ENCODE results near the gene PLD1. TPM values are rescaled to one million over a fixed set of nuclear protein-coding genes. Genes with fewer than 3 reads are reported as not detected.

Gene PLD1
- total and polyA plus RNA-seq, 4 donors, result 4.9 to 31.5 (median 18.6) TPM

- no peak for DNase-seq (ENCODE audit: low spot score)
- TF ChIP-seq FOXA1 (IDR thresholded peaks at IDR 0.05) (no peak), REST (IDR thresholded peaks at IDR 0.05) (no peak), CTCF (IDR thresholded peaks at IDR 0.05; ENCODE audit: low read depth, low read length, missing input control) (no peak), TAF1 (conservative IDR thresholded peaks at IDR 0.05) (no peak)
- H3K27me3 ChIP-seq (ENCODE audit: control insufficient read depth in 4 of 4, insufficient read depth in 4 of 4, low read length in 3 of 4), result no peaks in the 10 kb centered on the region
- 65% methylated on average over 4 of the region's 4 CpGs for WGBS
- H3K27ac ChIP-seq (ENCODE audit: low read depth in 1 of 2, low read length in 2 of 2), result no peak overlapping the region
- H3K36me3 ChIP-seq (ENCODE audit: control insufficient read depth in 4 of 4, insufficient read depth in 3 of 4, low read depth in 1 of 4, low read length in 3 of 4), result no peaks in the 10 kb centered on the region
- H3K4me1 ChIP-seq (ENCODE audit: control insufficient read depth in 4 of 4, insufficient read depth in 4 of 4, low read length in 3 of 4), result peaks cover 0 to 5% (median 0%) of the 10 kb centered on the region in 4 donors
- no peak overlapping the region for H3K4me3 ChIP-seq (ENCODE audit: low read depth in 1 of 3, low read length in 3 of 3)
- no peak overlapping the region for H3K9ac ChIP-seq (ENCODE audit: low read depth in 1 of 2, low read length in 2 of 2)
- no peaks in the 10 kb centered on the region for H3K9me3 ChIP-seq (ENCODE audit: control insufficient read depth in 4 of 4, low read length in 3 of 4)
Observed at GRCh38 chr3:171822431-171823106, 12.3 kb upstream of the PLD1 start.

- no peak for TF ChIP-seq NR2F2 (IDR thresholded peaks at IDR 0.05)
- no peak for TF ChIP-seq SP1 (IDR thresholded peaks at IDR 0.05)
- no peak for TF ChIP-seq YY1 (IDR thresholded peaks at IDR 0.05)
- TF ChIP-seq HNF4G (IDR thresholded peaks at IDR 0.05), result no peak
- TF ChIP-seq ATF3 (IDR thresholded peaks at IDR 0.05), result no peak
- no peak overlapping the region for H3K9ac ChIP-seq (ENCODE audit: low read depth in 1 of 2, low read length in 2 of 2)
- H3K9me3 ChIP-seq (ENCODE audit: control insufficient read depth in 4 of 4, low read length in 3 of 4), result no peaks in the 10 kb centered on the region
- no peaks in the 10 kb centered on the region for H3K36me3 ChIP-seq (ENCODE audit: control insufficient read depth in 4 of 4, insufficient read depth in 3 of 4, low read depth in 1 of 4, low read length in 3 of 4)
- no peaks in the 10 kb centered on the region for H3K27me3 ChIP-seq (ENCODE audit: control insufficient read depth in 4 of 4, insufficient read depth in 4 of 4, low read length in 3 of 4)
- DNase-seq (ENCODE audit: low spot score), result no peak
- peaks cover 0 to 5% (median 0%) of the 10 kb centered on the region in 4 donors for H3K4me1 ChIP-seq (ENCODE audit: control insufficient read depth in 4 of 4, insufficient read depth in 4 of 4, low read length in 3 of 4)
- 47% methylated on average over 2 of the region's 2 CpGs for WGBS
- no peak overlapping the region for H3K4me3 ChIP-seq (ENCODE audit: low read depth in 1 of 3, low read length in 3 of 3)
- H3K27ac ChIP-seq (ENCODE audit: low read depth in 1 of 2, low read length in 2 of 2), result no peak overlapping the region
Observed at GRCh38 chr3:171821778-171822358, 11.6 kb upstream of the PLD1 start.

- 94% methylated on average over 3 of the region's 3 CpGs for WGBS
- H3K9me3 ChIP-seq (ENCODE audit: control insufficient read depth in 4 of 4, low read length in 3 of 4), result no peaks in the 10 kb centered on the region
- no peak for TF ChIP-seq RXRA (IDR thresholded peaks at IDR 0.05)
- no peak for TF ChIP-seq EGR1 (IDR thresholded peaks at IDR 0.05; ENCODE audit: low read depth in 2 of 2)
- TF ChIP-seq GABPA (IDR thresholded peaks at IDR 0.05 in 1 of 2, conservative IDR thresholded peaks at IDR 0.05 in 1 of 2), result no peak
- TF ChIP-seq MAX (IDR thresholded peaks at IDR 0.05), result no peak
- TF ChIP-seq REST (IDR thresholded peaks at IDR 0.05), result no peak
- no peak for TF ChIP-seq JUND (IDR thresholded peaks at IDR 0.05)
- TF ChIP-seq ZBTB33 (IDR thresholded peaks at IDR 0.05), result no peak
- no peak for TF ChIP-seq ATF3 (IDR thresholded peaks at IDR 0.05)
Observed at GRCh38 chr3:171821044-171821443, 10.8 kb upstream of the PLD1 start.

More at GRCh38 chr3:171821044-171821443, 10.8 kb upstream of the PLD1 start:
- Histone ChIP-seq H3K27ac (ENCODE audit: low read depth in 1 of 2, low read length in 2 of 2) (no peak overlapping the region), H3K9ac (ENCODE audit: low read depth in 1 of 2, low read length in 2 of 2) (no peak overlapping the region), H3K4me1 (ENCODE audit: control insufficient read depth in 4 of 4, insufficient read depth in 4 of 4, low read length in 3 of 4) (peaks cover 0 to 5% (median 0%) of the 10 kb centered on the region in 4 donors), H3K36me3 (ENCODE audit: control insufficient read depth in 4 of 4, insufficient read depth in 3 of 4, low read depth in 1 of 4, low read length in 3 of 4) (no peaks in the 10 kb centered on the region), H3K4me3 (ENCODE audit: low read depth in 1 of 3, low read length in 3 of 3) (no peak overlapping the region), H3K27me3 (ENCODE audit: control insufficient read depth in 4 of 4, insufficient read depth in 4 of 4, low read length in 3 of 4) (no peaks in the 10 kb centered on the region)
- DNase-seq (ENCODE audit: low spot score), result no peak
